HCT116 (cell line): Measurements from ENCODE around the gene HOOK1. TPM values are rescaled to one million over a fixed set of nuclear protein-coding genes. Genes with fewer than 3 reads are reported as not detected.

ENCODE experiments used
- ATAC-seq: fragments of 200-7000 bp; cut with Tn5 transposase; 2 replicates; pipeline ENCODE4 v1.9.1; 2020; ENCODE audit warnings: mild to moderate bottlenecking, moderate library complexity
- BruUV-seq: library from RNA; stranded (reverse); fragments of 400-500 nt; replicated peaks from 2 replicates; lab custom pipeline; 2021; lab: Mats Ljungman, UMichigan
- CTCF ChIA-PET: fragments of 300-600 bp; sonication (Branson Sonifier 250); formaldehyde crosslinking; loops from one replicate; lab custom pipeline; 2021; ENCODE audit warnings: antibody characterized with exemption; lab: Charles Lee
- POLR2A ChIA-PET: fragments of 300-600, 350-600 bp; sonication (Branson Sonifier 250); formaldehyde crosslinking; loops from one replicate; lab custom pipeline; 2021; ENCODE audit warnings: antibody characterized with exemption; lab: Charles Lee
- RAD21 ChIA-PET, 2 experiments: fragments of 300-600 bp; sonication (Branson Sonifier 250); formaldehyde crosslinking; loops; one replicate each; lab custom pipeline; 2023; ENCODE audit warnings: low total read pairs in 2 of 2; ENCODE audit not compliant: uncharacterized antibody in 2 of 2, unreplicated experiment in 2 of 2, low non-redundant PET in 1 of 2; lab: Charles Lee
- DNase-seq: peaks from one replicate; pipeline ENCODE4 v3.0.0-alpha.2; 2010; ENCODE audit warnings: low read depth, low spot score
- H2AFZ ChIP-seq: fragments of 200-600 bp; shearing (Covaris generic), sonication (generic); 2 replicates; pipeline ENCODE4 v1.6.1; 2017; ENCODE audit warnings: low read depth, mixed run types, mixed read lengths, antibody characterized with exemption, low read length; ENCODE audit not compliant: poor library complexity, severe bottlenecking
- H3K27ac ChIP-seq: 2 replicates; pipeline ENCODE4 v1.5.1; 2012; ENCODE audit warnings: low read depth, low read length
- H3K27me3 ChIP-seq: fragments of 200-600 bp; sonication (generic); 2 replicates; pipeline ENCODE4 v1.6.1; 2016; ENCODE audit warnings: mixed run types, low read length, mixed read lengths; ENCODE audit not compliant: insufficient read depth
- H3K36me3 ChIP-seq, 2 experiments: fragments of 200-500 bp in 1 of 2; fragments of 200-600 bp in 1 of 2; sonication (Bioruptor generic) in 1 of 2; sonication (generic) in 1 of 2; 2 replicates each; pipeline versions ENCODE4 v1.5.1 to v1.6.1; 2014 to 2016; ENCODE audit warnings: low read length in 2 of 2, inconsistent platforms in 1 of 2, mixed read lengths in 1 of 2, mixed run types in 1 of 2; ENCODE audit not compliant: insufficient read depth in 2 of 2, control insufficient read depth in 1 of 2
- H3K4me1 ChIP-seq, 2 experiments: fragments of 200-600 bp in 1 of 2; sonication (generic) in 1 of 2; 2 replicates each; pipeline versions ENCODE4 v1.5.1 to v1.6.1; 2012 to 2017; ENCODE audit warnings: low read length in 2 of 2, inconsistent platforms in 1 of 2, mild to moderate bottlenecking in 1 of 2, mixed read lengths in 1 of 2, mixed run types in 1 of 2, moderate library complexity in 1 of 2; ENCODE audit not compliant: insufficient read depth in 2 of 2, control insufficient read depth in 1 of 2
- H3K4me2 ChIP-seq: fragments of 200-600 bp; sonication (generic); 2 replicates; pipeline ENCODE4 v1.6.1; 2017; ENCODE audit warnings: mixed run types, low read length, mixed read lengths
- H3K4me3 ChIP-seq, 2 experiments: fragments of 200-600 bp in 1 of 2; sonication (generic) in 1 of 2; replicated peaks in 1 of 2; 2 replicates each; pipeline ENCODE4 v1.5.1; 2011 to 2016; ENCODE audit warnings: low read length in 2 of 2, control low read depth in 1 of 2, low read depth in 1 of 2, mild to moderate bottlenecking in 1 of 2, mixed read lengths in 1 of 2, mixed run types in 1 of 2
- H3K79me2 ChIP-seq: fragments of 200-600 bp; sonication (generic); 2 replicates; pipeline ENCODE4 v1.6.1; 2017; ENCODE audit warnings: mild to moderate bottlenecking, mixed run types, low read length, moderate library complexity, mixed read lengths; ENCODE audit not compliant: insufficient read depth
- H3K9ac ChIP-seq: fragments of 200-600 bp; sonication (generic); 2 replicates; pipeline ENCODE4 v1.6.1; 2016; ENCODE audit warnings: low read length, mixed read lengths
- H3K9me2 ChIP-seq: fragments of 200-600 bp; sonication (generic), shearing (Covaris generic); 2 replicates; pipeline ENCODE4 v1.6.1; 2017; ENCODE audit warnings: mixed run types, mild to moderate bottlenecking, moderate library complexity; ENCODE audit not compliant: insufficient read depth
- H3K9me3 ChIP-seq, 2 experiments: fragments of 200-500 bp in 1 of 2; fragments of 200-600 bp in 1 of 2; sonication (Bioruptor generic) in 1 of 2; sonication (generic) in 1 of 2; 2 replicates each; pipeline ENCODE4 v1.6.1; 2014 to 2017; ENCODE audit warnings: low read length in 2 of 2, mixed read lengths in 2 of 2, inconsistent platforms in 1 of 2, low read depth in 1 of 2, mild to moderate bottlenecking in 1 of 2, mixed run types in 1 of 2, moderate library complexity in 1 of 2; ENCODE audit not compliant: control insufficient read depth in 1 of 2, insufficient read depth in 1 of 2
- H4K20me1 ChIP-seq: fragments of 200-600 bp; sonication (generic), shearing (Covaris generic); 2 replicates; pipeline ENCODE4 v1.6.1; 2017; ENCODE audit warnings: mixed run types, mild to moderate bottlenecking, moderate library complexity; ENCODE audit not compliant: insufficient read depth
- CBX3 ChIP-seq: IDR thresholded peaks from 2 replicates; pipeline ENCODE4 v1.6.1; 2012; ENCODE audit warnings: low read depth
- CEBPB ChIP-seq: IDR thresholded peaks from 2 replicates; pipeline ENCODE4 v1.6.1; 2012; ENCODE audit warnings: low read depth
- EGR1 ChIP-seq: IDR thresholded peaks from 2 replicates; pipeline ENCODE4 v1.6.1; 2012; ENCODE audit warnings: low read depth
- ELF1 ChIP-seq: IDR thresholded peaks from 2 replicates; pipeline ENCODE4 v1.6.1; 2012; ENCODE audit warnings: low read depth, borderline replicate concordance
- EZH2 ChIP-seq: fragments of 200-600 bp; sonication (generic); IDR thresholded peaks from 2 replicates; pipeline ENCODE4 v1.6.1; 2017; ENCODE audit warnings: antibody characterized with exemption, mixed run types
- EZH2phosphoT487 ChIP-seq: fragments of 200-600 bp; IDR thresholded peaks from 2 replicates; pipeline ENCODE4 v1.6.1; 2018; ENCODE audit warnings: antibody characterized with exemption, borderline replicate concordance
- FOSL1 ChIP-seq: IDR thresholded peaks from 2 replicates; pipeline ENCODE4 v1.6.1; 2012; ENCODE audit warnings: low read depth
- JUND ChIP-seq: IDR thresholded peaks from 2 replicates; pipeline ENCODE4 v1.6.1; 2012
- MAX ChIP-seq: IDR thresholded peaks from 2 replicates; pipeline ENCODE4 v1.6.1; 2012
- POLR2A ChIP-seq: IDR thresholded peaks from 2 replicates; pipeline ENCODE4 v1.7.0; 2011; ENCODE audit warnings: borderline replicate concordance; ENCODE audit not compliant: insufficient read depth, insufficient read length; ENCODE audit errors: extremely low read depth
- RAD21 ChIP-seq: IDR thresholded peaks from 2 replicates; pipeline ENCODE4 v1.6.1; 2012; ENCODE audit warnings: low read depth, mild to moderate bottlenecking
- SIN3A ChIP-seq: IDR thresholded peaks from 2 replicates; pipeline ENCODE4 v1.6.1; 2012; ENCODE audit warnings: low read depth
- YY1 ChIP-seq: IDR thresholded peaks from 2 replicates; pipeline ENCODE4 v1.6.1; 2011; ENCODE audit warnings: low read length, low read depth, moderate library complexity, mild to moderate bottlenecking; ENCODE audit not compliant: insufficient replicate concordance; ENCODE audit errors: extremely low read depth
- ZFX ChIP-seq: fragments of 450-650 bp; IDR thresholded peaks from 2 replicates; pipeline ENCODE4 v1.6.1; 2017
- ZNF274 ChIP-seq: fragments of 200-500 bp; sonication (Bioruptor generic); IDR thresholded peaks from 2 replicates; pipeline ENCODE4 v1.6.1; 2014; ENCODE audit warnings: mild to moderate bottlenecking, low read depth, low read length, inconsistent platforms
- intact Hi-C: fragments of 100-400 bp; cut with micrococcal nuclease; formaldehyde crosslinking; loops from 2 replicates; pipeline ENCODE4 v1.10.0; 2022
- total RNA-seq: library from RNA; stranded (reverse); gene quantifications from one replicate; pipeline ENCODE4 v1.2.1, GENCODE V29; 2021; ENCODE audit not compliant: unreplicated experiment
- TF ChIP-seq, protein P1 (sequence below): IDR thresholded peaks from 2 replicates; pipeline ENCODE4 v1.6.1; 2012; ENCODE audit warnings: low read depth

HOOK1 gene
- total RNA-seq, 1 experiment from 2014 or later, result 30.9 TPM

DNA sequence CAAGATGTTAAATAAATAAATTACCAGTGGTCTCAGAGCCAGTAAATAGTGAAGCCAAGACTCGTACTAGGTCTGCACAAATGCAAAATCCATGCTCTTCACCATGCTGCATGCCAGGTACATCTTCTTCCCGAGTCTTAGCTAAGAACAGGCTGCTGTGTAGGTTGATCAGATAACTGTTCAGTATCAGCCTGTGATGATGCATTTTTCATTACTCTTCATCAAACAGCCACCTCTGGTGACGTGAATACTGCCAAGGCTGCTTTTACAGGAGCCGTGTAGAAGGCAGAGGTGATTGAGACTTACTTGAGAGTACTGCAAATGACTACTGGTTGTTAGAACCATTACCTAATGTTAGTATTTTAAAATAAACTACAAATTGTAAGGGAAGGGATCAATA, 39.3 kb upstream of the HOOK1 start:
- H3K4me3 ChIP-seq, result no peak overlapping the region
- intact Hi-C loops, result no loop called here
- H2AFZ ChIP-seq, result no peak overlapping the region
- no peaks in the 10 kb centered on the region for H3K9me3 ChIP-seq
- no TSS peak for BruUV-seq
- H4K20me1 ChIP-seq, result no peaks in the 10 kb centered on the region
- no peaks in the 10 kb centered on the region for H3K9me2 ChIP-seq
- no peaks in the 10 kb centered on the region for H3K36me3 ChIP-seq
- no peaks in the 10 kb centered on the region for H3K79me2 ChIP-seq
- no peaks in the 10 kb centered on the region for H3K27me3 ChIP-seq
- no peak overlapping the region for H3K4me2 ChIP-seq
- H3K27ac ChIP-seq, result no peak overlapping the region
- POLR2A ChIA-PET, result no interaction called here
- TF ChIP-seq ZFX, result no peak
- TF ChIP-seq MAX, result no peak
- no peak for TF ChIP-seq POLR2A
- TF ChIP-seq YY1, result no peak
- no peak for TF ChIP-seq EGR1
- TF ChIP-seq JUND, result no peak
- no peak for TF ChIP-seq EZH2phosphoT487
- no peak for TF ChIP-seq ELF1
- TF ChIP-seq RAD21, result no peak
- TF ChIP-seq, protein P1, sequence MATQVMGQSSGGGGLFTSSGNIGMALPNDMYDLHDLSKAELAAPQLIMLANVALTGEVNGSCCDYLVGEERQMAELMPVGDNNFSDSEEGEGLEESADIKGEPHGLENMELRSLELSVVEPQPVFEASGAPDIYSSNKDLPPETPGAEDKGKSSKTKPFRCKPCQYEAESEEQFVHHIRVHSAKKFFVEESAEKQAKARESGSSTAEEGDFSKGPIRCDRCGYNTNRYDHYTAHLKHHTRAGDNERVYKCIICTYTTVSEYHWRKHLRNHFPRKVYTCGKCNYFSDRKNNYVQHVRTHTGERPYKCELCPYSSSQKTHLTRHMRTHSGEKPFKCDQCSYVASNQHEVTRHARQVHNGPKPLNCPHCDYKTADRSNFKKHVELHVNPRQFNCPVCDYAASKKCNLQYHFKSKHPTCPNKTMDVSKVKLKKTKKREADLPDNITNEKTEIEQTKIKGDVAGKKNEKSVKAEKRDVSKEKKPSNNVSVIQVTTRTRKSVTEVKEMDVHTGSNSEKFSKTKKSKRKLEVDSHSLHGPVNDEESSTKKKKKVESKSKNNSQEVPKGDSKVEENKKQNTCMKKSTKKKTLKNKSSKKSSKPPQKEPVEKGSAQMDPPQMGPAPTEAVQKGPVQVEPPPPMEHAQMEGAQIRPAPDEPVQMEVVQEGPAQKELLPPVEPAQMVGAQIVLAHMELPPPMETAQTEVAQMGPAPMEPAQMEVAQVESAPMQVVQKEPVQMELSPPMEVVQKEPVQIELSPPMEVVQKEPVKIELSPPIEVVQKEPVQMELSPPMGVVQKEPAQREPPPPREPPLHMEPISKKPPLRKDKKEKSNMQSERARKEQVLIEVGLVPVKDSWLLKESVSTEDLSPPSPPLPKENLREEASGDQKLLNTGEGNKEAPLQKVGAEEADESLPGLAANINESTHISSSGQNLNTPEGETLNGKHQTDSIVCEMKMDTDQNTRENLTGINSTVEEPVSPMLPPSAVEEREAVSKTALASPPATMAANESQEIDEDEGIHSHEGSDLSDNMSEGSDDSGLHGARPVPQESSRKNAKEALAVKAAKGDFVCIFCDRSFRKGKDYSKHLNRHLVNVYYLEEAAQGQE, result no peak
- TF ChIP-seq ZNF274, result no peak
- TF ChIP-seq SIN3A, result no peak
- no peak for TF ChIP-seq CBX3
- no peak for TF ChIP-seq FOSL1
- no peak for TF ChIP-seq CEBPB
- no peak for TF ChIP-seq EZH2
- CTCF ChIA-PET, result no interaction called here
- no peak for DNase-seq
- H3K9ac ChIP-seq, result no peak overlapping the region
- RAD21 ChIA-PET, result no interaction called here
- H3K4me1 ChIP-seq, result no peaks in the 10 kb centered on the region
- ATAC-seq, result no peak
